HEK293 (cell line): Measurements from ENCODE around the gene EIF4G3.

Source experiments
- CTCF ChIP-seq: fragments of 450-650 bp; formaldehyde crosslinking; IDR thresholded peaks from 2 replicates; pipeline ENCODE4 v1.5.1; 2016; ENCODE audit warnings: missing biosample characterization, missing genetic modification characterization
- KLF10 ChIP-seq: fragments of 450-650 bp; IDR thresholded peaks from 2 replicates; pipeline ENCODE4 v1.5.1; 2018; ENCODE audit warnings: missing biosample characterization, mild to moderate bottlenecking, missing genetic modification characterization
- YY1 ChIP-seq: fragments of 450-650 bp; formaldehyde crosslinking; IDR thresholded peaks from 2 replicates; pipeline ENCODE4 v1.5.1; 2018; ENCODE audit warnings: missing biosample characterization, missing genetic modification characterization
- ZBTB7A ChIP-seq: fragments of 450-650 bp; formaldehyde crosslinking; IDR thresholded peaks from 2 replicates; pipeline ENCODE4 v1.5.1; 2016; ENCODE audit warnings: low read depth, missing biosample characterization, missing genetic modification characterization
- ZFP41 ChIP-seq: fragments of 450-650 bp; formaldehyde crosslinking; IDR thresholded peaks from 2 replicates; pipeline ENCODE4 v1.5.1; 2016; ENCODE audit warnings: missing biosample characterization, missing genetic modification characterization, borderline replicate concordance
- ZNF18 ChIP-seq: fragments of 450-650 bp; formaldehyde crosslinking; IDR thresholded peaks from 2 replicates; pipeline ENCODE4 v1.5.1; 2016; ENCODE audit warnings: missing biosample characterization, missing genetic modification characterization
- ZNF202 ChIP-seq: fragments of 450-650 bp; formaldehyde crosslinking; IDR thresholded peaks from 2 replicates; pipeline ENCODE4 v1.5.1; 2016; ENCODE audit warnings: missing biosample characterization, missing genetic modification characterization, borderline replicate concordance
- ZNF239 ChIP-seq: fragments of 450-650 bp; formaldehyde crosslinking; IDR thresholded peaks from 2 replicates; pipeline ENCODE4 v1.5.1; 2016; ENCODE audit warnings: missing biosample characterization, missing genetic modification characterization
- ZNF571 ChIP-seq: fragments of 450-650 bp; formaldehyde crosslinking; IDR thresholded peaks from 2 replicates; pipeline ENCODE4 v1.5.0; 2017; ENCODE audit warnings: missing biosample characterization, missing genetic modification characterization
- ZNF580 ChIP-seq: fragments of 450-650 bp; formaldehyde crosslinking; IDR thresholded peaks from 2 replicates; pipeline ENCODE4 v1.5.1; 2016; ENCODE audit warnings: missing biosample characterization, missing genetic modification characterization
- ZNF707 ChIP-seq: fragments of 450-650 bp; formaldehyde crosslinking; IDR thresholded peaks from 2 replicates; pipeline ENCODE4 v1.5.1; 2016; ENCODE audit warnings: missing biosample characterization, missing genetic modification characterization

GRCh38 chr1:20821466-20821865 lies 355.2 kb downstream of the EIF4G3 start:
- no peak for TF ChIP-seq ZBTB7A (tag by site-specific recombination)
- no peak for TF ChIP-seq ZNF580 (tag by site-specific recombination)
- no peak for TF ChIP-seq ZNF239 (tag by site-specific recombination)
- TF ChIP-seq ZNF18 (tag by site-specific recombination), result no peak
- no peak for TF ChIP-seq CTCF (tag by site-specific recombination)
- TF ChIP-seq ZFP41 (tag by site-specific recombination), result no peak
- no peak for TF ChIP-seq YY1
- TF ChIP-seq ZNF202, result no peak
- no peak for TF ChIP-seq KLF10 (tag by site-specific recombination)
- TF ChIP-seq ZNF571 (tag by site-specific recombination), result no peak
- no peak for TF ChIP-seq ZNF707 (tag by site-specific recombination)
